Fibroblast of lung (primary cell): ENCODE data around the gene ZC3H13. TPM values are rescaled to one million over a fixed set of nuclear protein-coding genes. Genes with fewer than 3 reads are reported as not detected.

Experiments
- DNase-seq, 2 donors: peaks; one replicate each; pipeline versions ENCODE4 v3.0.0 to v3.0.0-alpha.2; 2010; ENCODE audit warnings: low read depth in 2 of 2
- H2AFZ ChIP-seq: 2 replicates; pipeline ENCODE4 v1.5.1; 2012; ENCODE audit warnings: low read length, control low read depth, inconsistent platforms
- H3K27ac ChIP-seq: 2 replicates; pipeline ENCODE4 v1.5.1; 2011; ENCODE audit warnings: low read length, control low read depth; ENCODE audit not compliant: insufficient read depth
- H3K27me3 ChIP-seq: 2 replicates; pipeline ENCODE4 v1.5.1; 2011; ENCODE audit warnings: mild to moderate bottlenecking, low read length; ENCODE audit not compliant: control insufficient read depth, insufficient read depth
- H3K36me3 ChIP-seq: 2 replicates; pipeline ENCODE4 v1.5.1; 2011; ENCODE audit warnings: low read length; ENCODE audit not compliant: control insufficient read depth, insufficient read depth
- H3K4me1 ChIP-seq: 2 replicates; pipeline ENCODE4 v1.5.1; 2011; ENCODE audit warnings: low read length; ENCODE audit not compliant: control insufficient read depth, insufficient read depth; ENCODE audit errors: extremely low read depth
- H3K4me2 ChIP-seq: 2 replicates; pipeline ENCODE4 v1.5.1; 2011; ENCODE audit warnings: low read length, control low read depth; ENCODE audit not compliant: insufficient read depth; ENCODE audit errors: extremely low read depth
- H3K4me3 ChIP-seq, 4 experiments: fragments of 200-600 bp in 1 of 4; sonication (generic) in 1 of 4; replicated peaks in 1 of 4; 2 replicates each; pipeline ENCODE4 v1.5.1; 2011 to 2016; ENCODE audit warnings: low read length in 4 of 4, low read depth in 3 of 4, mild to moderate bottlenecking in 3 of 4, control low read depth in 2 of 4, inconsistent platforms in 1 of 4, mixed read lengths in 1 of 4; ENCODE audit not compliant: insufficient read depth in 1 of 4; ENCODE audit errors: control extremely low read depth in 1 of 4
- H3K79me2 ChIP-seq: 2 replicates; pipeline ENCODE4 v1.5.1; 2012; ENCODE audit warnings: mild to moderate bottlenecking, low read length, inconsistent platforms; ENCODE audit not compliant: control insufficient read depth, insufficient read depth
- H3K9ac ChIP-seq: 2 replicates; pipeline ENCODE4 v1.5.1; 2011; ENCODE audit warnings: mild to moderate bottlenecking, low read length, control low read depth; ENCODE audit not compliant: insufficient read depth
- H3K9me3 ChIP-seq: 2 replicates; pipeline ENCODE4 v1.5.1; 2012; ENCODE audit warnings: low read depth, low read length; ENCODE audit not compliant: control insufficient read depth, insufficient read depth
- H4K20me1 ChIP-seq: 2 replicates; pipeline ENCODE4 v1.5.1; 2011; ENCODE audit warnings: low read length; ENCODE audit not compliant: control insufficient read depth, insufficient read depth; ENCODE audit errors: extremely low read depth
- CTCF ChIP-seq, 2 donors: IDR thresholded peaks in 1 of 2; conservative IDR thresholded peaks in 1 of 2; 1 replicate in 1 of 2; 2 replicates in 1 of 2; pipeline ENCODE4 v1.5.1; 2011 to 2012; ENCODE audit warnings: low read length in 2 of 2, control low read depth in 1 of 2, inconsistent platforms in 1 of 2, low read depth in 1 of 2, mild to moderate bottlenecking in 1 of 2
- EZH2 ChIP-seq: IDR thresholded peaks from 2 replicates; pipeline ENCODE4 v1.5.1; 2012; ENCODE audit warnings: low read length, control low read depth, mild to moderate bottlenecking; ENCODE audit errors: missing control alignments
- polyA plus RNA-seq, 2 donors: library from polyadenylated mRNA; depleted of rRNA in 1 of 2; stranded (reverse) in 1 of 2; unstranded in 1 of 2; fragments of >200 nt; gene quantifications; 2 replicates each; pipeline ENCODE4 v1.2.1, GENCODE V29; 2011 to 2012; ENCODE audit warnings: missing spikeins in 1 of 2
- total RNA-seq: library from RNA; depleted of rRNA; stranded (reverse); fragments of >200 nt; gene quantifications from 2 replicates; pipeline ENCODE4 v1.2.1, GENCODE V29; 2014

The ZC3H13 gene
- total and polyA plus RNA-seq, 2 donors (not counting 1 experiment from before 2014, with no cell fraction given), result 4.5 to 21.8 TPM

DNA sequence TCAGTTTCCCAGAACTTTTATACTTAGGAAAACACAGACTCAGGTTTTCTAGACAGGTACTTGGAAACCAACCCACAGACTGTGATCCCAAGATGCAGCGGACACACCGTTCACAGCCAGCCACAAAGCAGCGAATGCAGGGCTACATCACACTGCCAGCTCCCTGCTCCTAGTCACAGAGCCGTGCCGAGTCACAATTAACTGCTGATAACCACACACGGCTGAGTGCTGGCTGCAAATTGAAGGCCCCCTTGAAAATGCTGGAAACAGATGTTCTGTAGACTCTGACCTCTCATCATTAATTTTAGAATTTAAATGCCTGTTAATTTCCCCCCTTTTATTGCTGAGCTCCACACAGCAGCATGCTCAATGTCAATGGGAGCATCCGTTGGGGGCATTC lies 122.4 kb downstream of the ZC3H13 start:
- no peak for TF ChIP-seq CTCF (conservative IDR thresholded peaks at IDR 0.05 in 1 of 2, IDR thresholded peaks at IDR 0.05 in 1 of 2; ENCODE audit: low read depth in 1 of 2, low read length in 2 of 2)
- no peak for TF ChIP-seq EZH2
- no peaks in the 10 kb centered on the region for H3K4me1 ChIP-seq
- no peaks in the 10 kb centered on the region for H4K20me1 ChIP-seq
- H3K4me2 ChIP-seq, result no peak overlapping the region
- H3K4me3 ChIP-seq, result no peak overlapping the region
- H3K36me3 ChIP-seq, result no peaks in the 10 kb centered on the region
- peaks cover 9% of the 10 kb centered on the region for H3K27me3 ChIP-seq
- no peak overlapping the region for H3K9ac ChIP-seq
- no peaks in the 10 kb centered on the region for H3K9me3 ChIP-seq
- H2AFZ ChIP-seq, result no peak overlapping the region
- H3K79me2 ChIP-seq, result no peaks in the 10 kb centered on the region
- no peak for DNase-seq
- no peak overlapping the region for H3K27ac ChIP-seq

- Histone ChIP-seq H3K4me1 (no peaks in the 10 kb centered on the region), H4K20me1 (no peaks in the 10 kb centered on the region), H3K27ac (no peak overlapping the region), H3K4me3 (no peak overlapping the region), H2AFZ (no peak overlapping the region), H3K4me2 (no peak overlapping the region), H3K9me3 (no peaks in the 10 kb centered on the region), H3K9ac (no peak overlapping the region), H3K36me3 (no peaks in the 10 kb centered on the region), H3K79me2 (no peaks in the 10 kb centered on the region), H3K27me3 (peaks cover 6% of the 10 kb centered on the region)
- TF ChIP-seq CTCF (conservative IDR thresholded peaks at IDR 0.05 in 1 of 2, IDR thresholded peaks at IDR 0.05 in 1 of 2; ENCODE audit: low read depth in 1 of 2, low read length in 2 of 2) (no peak), EZH2 (no peak)
- DNase-seq, result peak; percentile 16 to 25
Observed at GRCh38 chr13:45928843-45929242, 123.7 kb downstream of the ZC3H13 start.

- H3K27ac ChIP-seq, result no peak overlapping the region
- no peaks in the 10 kb centered on the region for H4K20me1 ChIP-seq
- peaks cover 4% of the 10 kb centered on the region for H3K27me3 ChIP-seq
- TF ChIP-seq CTCF (conservative IDR thresholded peaks at IDR 0.05 in 1 of 2, IDR thresholded peaks at IDR 0.05 in 1 of 2; ENCODE audit: low read depth in 1 of 2, low read length in 2 of 2) (no peak), EZH2 (no peak)
- H3K36me3 ChIP-seq, result no peaks in the 10 kb centered on the region
- H3K9me3 ChIP-seq, result no peaks in the 10 kb centered on the region
- H2AFZ ChIP-seq, result no peak overlapping the region
- H3K4me1 ChIP-seq, result no peaks in the 10 kb centered on the region
- no peak overlapping the region for H3K4me2 ChIP-seq
- DNase-seq, result no peak
- no peak overlapping the region for H3K4me3 ChIP-seq
- no peaks in the 10 kb centered on the region for H3K79me2 ChIP-seq
- H3K9ac ChIP-seq, result no peak overlapping the region
Observed at GRCh38 chr13:45928176-45928575, 124.4 kb downstream of the ZC3H13 start.
